Measurements from ENCODE around the gene EXOC8.

The EXOC8 gene

GRCh38 chr1:231311720-231312431 lies 25.8 kb downstream of the EXOC8 start:
- DNase-seq: no peak

- no peak for DNase-seq
Measured at GRCh38 chr1:231310391-231310934, 27.2 kb downstream of the EXOC8 start.

- no peak for DNase-seq
Measured at GRCh38 chr1:231301990-231302389, 35.7 kb downstream of the EXOC8 start.

GRCh38 chr1:231295938-231296337 lies 41.7 kb downstream of the EXOC8 start:
- DNase-seq: no peak

- no peak for DNase-seq
Measured at GRCh38 chr1:231286603-231287002, 51.0 kb downstream of the EXOC8 start.

- no peak for DNase-seq
Measured at GRCh38 chr1:231284441-231284840, 53.2 kb downstream of the EXOC8 start.
